ENCODE results near the gene JAG1. TPM values are rescaled to one million over a fixed set of nuclear protein-coding genes. Genes with fewer than 3 reads are reported as not detected.
A peak's percentile ranks its signal among the peaks of the same experiment; 100 is the strongest.

JAG1 gene
- total RNA-seq, 4 donors from 2014 or later, result 35.2 to 73.5 (median 65.3) TPM

GRCh38 chr20:10654250-10654610, 19.6 kb downstream of the JAG1 start:
- H3K9me3 ChIP-seq, result no peaks in the 10 kb centered on the region
- H3K27ac ChIP-seq, result peak overlapping the region in 3 of 4 donors; percentile 24 to 75 (median 43)
- H3K36me3 ChIP-seq, result peaks cover 0 to 80% (median 0%) of the 10 kb centered on the region in 3 donors
- no peak overlapping the region for H3K4me3 ChIP-seq
- TF ChIP-seq CTCF (IDR thresholded peaks at IDR 0.05) (no peak), POLR2A (IDR thresholded peaks at IDR 0.05) (no peak)
- peaks cover 0 to 35% (median 3%) of the 10 kb centered on the region in 4 donors for H3K4me1 ChIP-seq
- H3K27me3 ChIP-seq, result no peaks in the 10 kb centered on the region
- no peak for DNase-seq

- no peak for DNase-seq
- H3K27ac ChIP-seq, result peak overlapping the region in 3 of 4 donors; percentile 24 to 75 (median 49)
- H3K4me3 ChIP-seq, result peak overlapping the region in 1 of 4 donors; percentile 26
- peaks cover 0 to 35% (median 3%) of the 10 kb centered on the region in 4 donors for H3K4me1 ChIP-seq
- no peaks in the 10 kb centered on the region for H3K9me3 ChIP-seq
- TF ChIP-seq CTCF (IDR thresholded peaks at IDR 0.05) (no peak), POLR2A (IDR thresholded peaks at IDR 0.05) (no peak)
- H3K27me3 ChIP-seq, result no peaks in the 10 kb centered on the region
- H3K36me3 ChIP-seq, result peaks cover 0 to 82% (median 0%) of the 10 kb centered on the region in 3 donors
Observed at GRCh38 chr20:10653599-10654249, 20.1 kb downstream of the JAG1 start.

- DNase-seq, result no peak
- Histone ChIP-seq H3K9me3 (no peaks in the 10 kb centered on the region), H3K36me3 (peaks cover 0 to 82% (median 0%) of the 10 kb centered on the region in 3 donors), H3K4me1 (peaks cover 0 to 35% (median 3%) of the 10 kb centered on the region in 4 donors), H3K27ac (peak overlapping the region in 3 of 4 donors; percentile 9 to 75 (median 24)), H3K4me3 (no peak overlapping the region), H3K27me3 (no peaks in the 10 kb centered on the region)
- TF ChIP-seq CTCF (IDR thresholded peaks at IDR 0.05) (no peak), POLR2A (IDR thresholded peaks at IDR 0.05) (no peak)
Observed at GRCh38 chr20:10652660-10653261, 21.0 kb downstream of the JAG1 start.

- H3K4me3 ChIP-seq, result no peak overlapping the region
- H3K36me3 ChIP-seq, result peaks cover 0 to 84% (median 0%) of the 10 kb centered on the region in 3 donors
- no peak for DNase-seq
- TF ChIP-seq CTCF (IDR thresholded peaks at IDR 0.05) (no peak), POLR2A (IDR thresholded peaks at IDR 0.05) (no peak)
- peaks cover 0 to 35% (median 3%) of the 10 kb centered on the region in 4 donors for H3K4me1 ChIP-seq
- peak overlapping the region in 2 of 4 donors; percentile 9 to 75 for H3K27ac ChIP-seq
- no peaks in the 10 kb centered on the region for H3K27me3 ChIP-seq
- H3K9me3 ChIP-seq, result no peaks in the 10 kb centered on the region
Observed at GRCh38 chr20:10652185-10652584, 21.6 kb downstream of the JAG1 start.

GRCh38 chr20:10651227-10651990, 22.4 kb downstream of the JAG1 start:
- Histone ChIP-seq H3K4me1 (peaks cover 0 to 35% (median 3%) of the 10 kb centered on the region in 4 donors), H3K4me3 (no peak overlapping the region), H3K36me3 (peaks cover 0 to 84% (median 0%) of the 10 kb centered on the region in 3 donors), H3K27me3 (no peaks in the 10 kb centered on the region), H3K27ac (no peak overlapping the region), H3K9me3 (no peaks in the 10 kb centered on the region)
- TF ChIP-seq CTCF (IDR thresholded peaks at IDR 0.05) (no peak), POLR2A (IDR thresholded peaks at IDR 0.05) (no peak)
- DNase-seq, result no peak
